Liver (tissue), 3 donors: ENCODE measurements around the gene TSPAN16.

Experiments
- CTCF ChIP-seq: fragments of 150-350 bp; IDR thresholded peaks from 2 replicates; pipeline ENCODE4 v1.5.1; 2017; ENCODE audit warnings: improper control_type of control experiment, low read depth, low read length; ENCODE audit not compliant: missing input control
- EGR1 ChIP-seq, 2 donors: IDR thresholded peaks; 2 replicates each; pipeline ENCODE4 v1.6.1; 2016 to 2018; ENCODE audit warnings: antibody characterized with exemption in 2 of 2, low read depth in 2 of 2
- FOXA1 ChIP-seq: IDR thresholded peaks from 2 replicates; pipeline ENCODE4 v1.6.1; 2016; ENCODE audit warnings: antibody characterized with exemption
- FOXA2 ChIP-seq: IDR thresholded peaks from 2 replicates; pipeline ENCODE4 v1.6.1; 2016; ENCODE audit warnings: antibody characterized with exemption
- GABPA ChIP-seq, 2 donors: IDR thresholded peaks in 1 of 2; conservative IDR thresholded peaks in 1 of 2; 2 replicates each; pipeline ENCODE4 v1.6.1; 2016; ENCODE audit warnings: antibody characterized with exemption in 2 of 2, mild to moderate bottlenecking in 1 of 2, moderate library complexity in 1 of 2
- JUND ChIP-seq, 2 donors: IDR thresholded peaks; 2 replicates each; pipeline ENCODE4 v1.6.1; 2016; ENCODE audit warnings: antibody characterized with exemption in 2 of 2
- MAX ChIP-seq: IDR thresholded peaks from 2 replicates; pipeline ENCODE4 v1.6.1; 2016; ENCODE audit warnings: antibody characterized with exemption
- RAD21 ChIP-seq, 2 donors: IDR thresholded peaks; 2 replicates each; pipeline ENCODE4 v1.6.1; 2016; ENCODE audit warnings: antibody characterized with exemption in 2 of 2, mild to moderate bottlenecking in 2 of 2
- REST ChIP-seq: IDR thresholded peaks from 2 replicates; pipeline ENCODE4 v1.6.1; 2016; ENCODE audit warnings: antibody characterized with exemption, mild to moderate bottlenecking
- RXRA ChIP-seq, 2 donors: IDR thresholded peaks; 2 replicates each; pipeline ENCODE4 v1.6.1; 2017 to 2018; ENCODE audit warnings: antibody characterized with exemption in 2 of 2, mild to moderate bottlenecking in 1 of 2
- SP1 ChIP-seq: IDR thresholded peaks from 2 replicates; pipeline ENCODE4 v1.6.1; 2018; ENCODE audit warnings: antibody characterized with exemption, mild to moderate bottlenecking
- TAF1 ChIP-seq: conservative IDR thresholded peaks from 2 replicates; pipeline ENCODE4 v1.6.1; 2016; ENCODE audit warnings: antibody characterized with exemption, mild to moderate bottlenecking
- YY1 ChIP-seq: IDR thresholded peaks from 2 replicates; pipeline ENCODE4 v1.6.1; 2016; ENCODE audit warnings: antibody characterized with exemption, mild to moderate bottlenecking
- ZBTB33 ChIP-seq: IDR thresholded peaks from 2 replicates; pipeline ENCODE4 v1.6.1; 2016; ENCODE audit warnings: antibody characterized with exemption
- donor health status: healthy.
- donor health status: healthy.

- TF ChIP-seq CTCF, result no peak
- no peak for TF ChIP-seq RAD21 (IDR thresholded peaks at IDR 0.05)
- TF ChIP-seq FOXA1, result no peak
- TF ChIP-seq ZBTB33, result no peak
- TF ChIP-seq EGR1 (IDR thresholded peaks at IDR 0.05; ENCODE audit: low read depth in 2 of 2), result no peak
- TF ChIP-seq TAF1, result no peak
- no peak for TF ChIP-seq SP1
- TF ChIP-seq RXRA (IDR thresholded peaks at IDR 0.05), result no peak
- TF ChIP-seq GABPA (IDR thresholded peaks at IDR 0.05 in 1 of 2, conservative IDR thresholded peaks at IDR 0.05 in 1 of 2), result no peak
- TF ChIP-seq MAX, result no peak
- no peak for TF ChIP-seq REST
- no peak for TF ChIP-seq FOXA2
- no peak for TF ChIP-seq JUND (IDR thresholded peaks at IDR 0.05)
- TF ChIP-seq YY1, result no peak
These were observed 29.6 kb downstream of the TSPAN16 start for GRCh38 chr19:11325544-11325943.
